Ovary (tissue), 10 donors: ENCODE measurements around the gene ANKRD44. TPM values are rescaled to one million over a fixed set of nuclear protein-coding genes. Genes with fewer than 3 reads are reported as not detected.

Experiments
- DNase-seq, 5 donors: peaks; one replicate each; pipeline ENCODE4 v3.0.0-alpha.2; 2019 to 2020
- H3K27ac ChIP-seq, 2 donors: fragments of 200-600 bp; one replicate each; pipeline versions ENCODE4 v1.5.1 to v1.8.0; 2019 to 2022
- H3K27me3 ChIP-seq: fragments of 200-600 bp; one replicate; pipeline ENCODE4 v1.8.0; 2022
- H3K36me3 ChIP-seq: fragments of 200-600 bp; sonication (generic); one replicate; pipeline ENCODE4 v1.5.1; 2019
- H3K4me1 ChIP-seq: one replicate; pipeline ENCODE4 v1.8.1; 2013; ENCODE audit warnings: mild to moderate bottlenecking, moderate library complexity; ENCODE audit not compliant: insufficient read depth
- H3K4me3 ChIP-seq: fragments of 200-600 bp; sonication (generic); one replicate; pipeline ENCODE4 v1.5.1; 2017
- H3K9me3 ChIP-seq, 2 donors: fragments of 200-600 bp in 1 of 2; sonication (generic) in 1 of 2; one replicate each; pipeline versions ENCODE4 v1.5.1 to v1.8.1; 2013 to 2019; ENCODE audit warnings: mild to moderate bottlenecking in 1 of 2, moderate library complexity in 1 of 2
- EP300 ChIP-seq: sonication (generic); formaldehyde crosslinking; IDR thresholded peaks from one replicate; pipeline ENCODE4 v1.6.1; 2017; ENCODE audit warnings: antibody characterized with exemption
- POLR2A ChIP-seq: fragments of 450-650 bp; IDR thresholded peaks from one replicate; pipeline ENCODE4 v1.6.1; 2017; ENCODE audit warnings: antibody characterized with exemption, mild to moderate bottlenecking, moderate library complexity
- WGBS, 3 donors: extraction: QIAGEN DNeasy Blood & Tissue Kit in 1 of 3; methylation state at CpG; one replicate each; pipeline versions ENCODE4 v1.1.5 to v1.1.7; 2013 to 2017; 5-methylcytosine and 5-hydroxymethylcytosine counted together
- intact Hi-C, 4 donors: fragments of 100-400 bp; cut with DNase I; formaldehyde crosslinking; loops; one replicate each; pipeline versions ENCODE4 v1.11.0 to v1.15.1; 2022 to 2023
- long read RNA-seq, 3 donors: library from polyadenylated mRNA in 2 of 3; unstranded in 2 of 3; transcript quantifications; one replicate each; pipeline ENCODE4 v2.0.0 and lab custom pipeline, GENCODE V29; 2021 to 2026
- polyA plus RNA-seq, 2 donors: library from polyadenylated mRNA; stranded (reverse); fragments of 200-250 nt in 1 of 2; fragments of 350-450 nt in 1 of 2; fragmentation: Illumina TruSeq in 1 of 2; extraction: RNeasy Lipid Tissue Mini Kit (QIAGEN cat#74804) in 1 of 2; gene quantifications; one replicate each; pipeline ENCODE4 v1.2.3, GENCODE V29; 2013 to 2014
- total RNA-seq, 7 donors: library from RNA; depleted of rRNA in 2 of 7; stranded (reverse); fragments of >200 nt in 2 of 7; fragmentation: NEBNext Ultra II Directional in 3 of 7; extraction: Animal tissue kit (Norgen Biotek cat#: 25700) in 3 of 7; gene quantifications; one replicate each; pipeline versions ENCODE4 v1.1.0 to v1.2.4, GENCODE V29; 2016 to 2023
- TF ChIP-seq, protein P1 (sequence below), 3 donors: fragments of 450-650 bp in 2 of 3; fragments of 200-600 bp in 1 of 3; IDR thresholded peaks; one replicate each; pipeline versions ENCODE4 v1.5.1 to v1.8.0; 2016 to 2022; ENCODE audit warnings: antibody characterized with exemption in 3 of 3, mild to moderate bottlenecking in 1 of 3
- donor health status: DM: no; HTN: no; CAD: no; lungs with moderate emphysema.
- donor health status: DM: no; HTN: no; CAD: no.
- donor health status: Bipolar disorder and iron deficiency.
- donor health status: DM: yes; HTN: yes; CAD: no.
- donor health status: DM: no; HTN: no; CAD: no.
- donor health status: DM: yes; HTN: yes; CAD: no.

The ANKRD44 gene
- total RNA-seq = 10 to 100 TPM in 6 of 7 donors, 1 to 10 TPM in 1; 9.2 to 60.0 (median 11.5) TPM
- polyA plus RNA-seq = 10 to 100 TPM in 1 of 2 donors, 1 to 10 TPM in 1; 2.6 to 10.1 TPM
- long read RNA-seq, donor 1, partial matches to known transcripts = 8 of 18 reads
- long read RNA-seq, donor 1, other reads (novel, unspliced or antisense) = 8 of 18 reads
- long read RNA-seq, donor 2, partial matches to known transcripts = 0 of 1 reads
- long read RNA-seq, donor 2, other reads (novel, unspliced or antisense) = 0 of 1 reads
- long read RNA-seq, donor 3, partial matches to known transcripts = 0 of 2 reads
- long read RNA-seq, donor 3, other reads (novel, unspliced or antisense) = 2 of 2 reads

DNA sequence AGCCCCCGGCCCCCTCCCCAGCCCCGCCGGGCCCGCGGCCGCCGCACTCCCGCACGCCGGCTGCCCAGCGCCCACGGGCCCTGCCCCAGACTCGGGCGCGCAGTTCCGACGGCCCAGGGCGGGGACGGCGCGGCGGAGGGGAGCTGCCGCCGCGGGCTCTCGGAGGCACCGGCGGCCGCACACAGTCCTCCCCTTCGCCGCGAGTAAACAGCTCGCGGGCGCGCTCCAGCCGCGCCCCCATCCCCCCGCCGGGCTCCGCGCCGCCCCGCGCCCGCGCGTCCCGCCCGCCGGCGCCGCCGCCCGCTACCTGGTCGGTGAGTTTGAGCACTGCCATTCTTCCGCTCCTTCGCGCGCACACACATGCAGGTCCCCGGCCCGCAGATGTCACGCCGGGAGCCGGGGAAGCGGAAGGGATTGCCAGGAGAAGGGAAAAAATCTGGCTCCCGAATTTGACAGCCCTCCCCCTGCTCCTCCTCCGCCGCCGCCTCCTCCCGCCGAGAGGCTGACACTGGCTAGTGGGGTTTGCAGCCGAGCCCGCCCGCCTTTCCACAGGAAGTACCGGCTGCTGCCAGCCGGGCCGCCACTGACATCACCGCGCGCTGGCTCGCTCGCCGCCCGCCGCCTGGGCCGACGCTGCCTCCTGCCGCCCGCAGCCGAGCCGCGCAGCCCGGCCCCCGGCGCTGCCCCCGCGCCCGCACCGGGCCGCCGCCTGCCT is at the start of gene ANKRD44:
ANKRD44 (minus strand) TSS at position 510 of the 715 bp plus-strand sequence; CDS start at position 334, 176 bp downstream.
- intact Hi-C loops = loop anchor here (5.0 to 10.0 kb wide), 5 partner anchors 116 to 296 kb away; no protein-coding TSS in a partner anchor
- H3K4me3 ChIP-seq = peak within 1 kb of the TSS; percentile 52
- H3K27ac ChIP-seq = peak within 1 kb of the TSS; percentile 61 to 64
- TF ChIP-seq, protein P1, sequence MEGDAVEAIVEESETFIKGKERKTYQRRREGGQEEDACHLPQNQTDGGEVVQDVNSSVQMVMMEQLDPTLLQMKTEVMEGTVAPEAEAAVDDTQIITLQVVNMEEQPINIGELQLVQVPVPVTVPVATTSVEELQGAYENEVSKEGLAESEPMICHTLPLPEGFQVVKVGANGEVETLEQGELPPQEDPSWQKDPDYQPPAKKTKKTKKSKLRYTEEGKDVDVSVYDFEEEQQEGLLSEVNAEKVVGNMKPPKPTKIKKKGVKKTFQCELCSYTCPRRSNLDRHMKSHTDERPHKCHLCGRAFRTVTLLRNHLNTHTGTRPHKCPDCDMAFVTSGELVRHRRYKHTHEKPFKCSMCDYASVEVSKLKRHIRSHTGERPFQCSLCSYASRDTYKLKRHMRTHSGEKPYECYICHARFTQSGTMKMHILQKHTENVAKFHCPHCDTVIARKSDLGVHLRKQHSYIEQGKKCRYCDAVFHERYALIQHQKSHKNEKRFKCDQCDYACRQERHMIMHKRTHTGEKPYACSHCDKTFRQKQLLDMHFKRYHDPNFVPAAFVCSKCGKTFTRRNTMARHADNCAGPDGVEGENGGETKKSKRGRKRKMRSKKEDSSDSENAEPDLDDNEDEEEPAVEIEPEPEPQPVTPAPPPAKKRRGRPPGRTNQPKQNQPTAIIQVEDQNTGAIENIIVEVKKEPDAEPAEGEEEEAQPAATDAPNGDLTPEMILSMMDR (IDR thresholded peaks at IDR 0.05) = peak in 2 of 3 donors; percentile 68 to 78
- peak; percentile 67 for TF ChIP-seq POLR2A
- no peak for TF ChIP-seq EP300
- peak; percentile 83 to 90 (median 88) for DNase-seq
- H3K9me3 ChIP-seq = no peaks in the 10 kb centered on the region
- H3K36me3 ChIP-seq = no peaks in the 10 kb centered on the region
- no peaks in the 10 kb centered on the region for H3K27me3 ChIP-seq
- H3K4me1 ChIP-seq = peaks cover 4% of the 10 kb centered on the region
- WGBS, 3 donors = 1% methylated on average over 24 to 102 of the region's 102 CpGs

DNA sequence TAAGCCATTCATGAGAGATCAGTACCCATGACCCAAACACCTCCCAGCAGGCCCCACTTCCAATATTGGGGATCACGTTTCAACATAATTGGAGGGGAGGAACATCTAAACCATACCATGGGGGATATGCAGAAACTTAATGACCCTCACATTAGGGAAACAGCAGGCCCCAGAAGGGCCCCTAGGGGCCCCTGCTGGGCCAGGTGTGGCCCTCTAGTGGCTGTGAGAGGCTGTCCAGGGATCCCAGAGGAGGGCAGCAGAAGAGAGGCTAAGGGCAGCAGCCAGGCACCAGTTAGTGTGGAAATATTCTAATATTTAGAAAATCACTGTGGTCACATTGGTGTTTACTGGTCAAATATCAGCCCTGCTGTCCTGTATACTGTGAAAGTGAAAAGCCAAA is 49.3 kb upstream of the ANKRD44 start:
- TF ChIP-seq EP300 (no peak), POLR2A (no peak)
- TF ChIP-seq, protein P1 (IDR thresholded peaks at IDR 0.05) = no peak
- H3K27ac ChIP-seq = no peak overlapping the region
- H3K4me1 ChIP-seq = no peaks in the 10 kb centered on the region
- intact Hi-C loops = no loop called here
- no peak for DNase-seq
- H3K27me3 ChIP-seq = no peaks in the 10 kb centered on the region
- no peaks in the 10 kb centered on the region for H3K9me3 ChIP-seq
- H3K36me3 ChIP-seq = no peaks in the 10 kb centered on the region
- no peak overlapping the region for H3K4me3 ChIP-seq
- 92 to 100% (median 95%) methylated on average over 1 of the region's 1 CpG for WGBS, 3 donors

DNA sequence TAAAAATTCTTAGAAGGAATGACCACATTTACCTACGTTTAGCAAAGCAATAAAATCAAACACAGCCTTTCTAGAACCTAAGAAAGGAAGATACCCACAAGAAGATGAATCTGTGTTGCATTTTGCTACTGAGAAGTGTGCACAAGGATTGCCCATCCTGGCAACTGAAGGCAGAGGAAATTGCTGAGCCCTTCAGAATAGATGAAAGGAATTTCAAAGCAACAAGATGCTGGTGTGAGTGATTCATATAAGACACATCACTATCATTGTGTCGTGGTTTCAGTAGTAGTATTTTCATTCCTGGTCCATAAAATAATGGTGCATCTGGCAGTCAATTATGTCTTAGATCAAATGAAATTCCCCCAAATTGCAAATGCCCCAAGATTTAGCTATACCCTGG is 48.4 kb upstream of the ANKRD44 start:
- Histone ChIP-seq H3K4me1 (no peaks in the 10 kb centered on the region), H3K27me3 (no peaks in the 10 kb centered on the region), H3K9me3 (no peaks in the 10 kb centered on the region), H3K27ac (no peak overlapping the region), H3K36me3 (no peaks in the 10 kb centered on the region), H3K4me3 (no peak overlapping the region)
- intact Hi-C loops = no loop called here
- 13 to 37% (median 17%) methylated on average over 2 of the region's 2 CpGs for WGBS, 3 donors
- no peak for DNase-seq
- TF ChIP-seq POLR2A (no peak), EP300 (no peak)

DNA sequence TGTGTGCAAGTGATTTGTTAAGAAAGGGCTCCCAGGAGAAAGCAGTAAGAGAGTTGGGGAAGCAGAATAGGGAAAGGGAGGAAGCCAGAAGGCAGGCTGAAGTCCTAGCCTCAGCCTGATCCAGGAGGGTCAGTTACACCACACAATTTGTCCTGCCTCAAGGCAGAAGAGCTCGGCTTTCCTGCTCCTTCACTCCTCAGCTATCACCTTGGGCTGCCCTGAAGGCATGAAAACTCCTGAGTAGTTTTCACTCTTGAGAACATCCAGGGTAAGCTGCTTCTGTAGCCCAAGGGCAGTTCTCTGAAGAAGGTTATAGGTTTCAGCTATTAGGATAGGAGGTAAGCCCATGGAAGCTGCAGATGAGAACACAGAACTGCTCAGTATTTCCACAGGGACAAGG is 47.4 kb upstream of the ANKRD44 start:
- Histone ChIP-seq H3K4me3 (no peak overlapping the region), H3K9me3 (no peaks in the 10 kb centered on the region), H3K36me3 (no peaks in the 10 kb centered on the region), H3K4me1 (no peaks in the 10 kb centered on the region), H3K27me3 (no peaks in the 10 kb centered on the region), H3K27ac (no peak overlapping the region)
- no peak for DNase-seq
- TF ChIP-seq POLR2A (no peak), EP300 (no peak)
- TF ChIP-seq, protein P1 (IDR thresholded peaks at IDR 0.05) = no peak
- WGBS, 3 donors = 92 to 100% (median 95%) methylated on average over 1 of the region's 1 CpG
- intact Hi-C loops = no loop called here
